Mesendoderm (in vitro differentiated cells): ENCODE data around the gene TGFBR3.

Experiments used
- DNase-seq: peaks from one replicate; pipeline ENCODE4 v3.0.0; 2013
- H2AK5ac ChIP-seq: 2 replicates; pipeline ENCODE4 v1.6.1; 2013; ENCODE audit warnings: low read length, inconsistent platforms
- H2BK120ac ChIP-seq: 2 replicates; pipeline ENCODE4 v1.6.1; 2013; ENCODE audit warnings: low read depth, mild to moderate bottlenecking, low read length, moderate library complexity, mixed read lengths
- H2BK15ac ChIP-seq: replicated peaks from 2 replicates; pipeline ENCODE4 v1.6.1; 2013; ENCODE audit warnings: low read depth, mild to moderate bottlenecking, moderate library complexity
- H2BK5ac ChIP-seq: 2 replicates; pipeline ENCODE4 v1.6.1; 2013; ENCODE audit warnings: low read length, inconsistent platforms
- H3K18ac ChIP-seq: 2 replicates; pipeline ENCODE4 v1.6.1; 2013; ENCODE audit warnings: mild to moderate bottlenecking, low read length, mixed read lengths
- H3K23ac ChIP-seq: one replicate; pipeline ENCODE4 v1.6.1; 2013; ENCODE audit warnings: low read length
- H3K27ac ChIP-seq: 2 replicates; pipeline ENCODE4 v1.5.1; 2013; ENCODE audit warnings: low read depth, mild to moderate bottlenecking, inconsistent platforms, low read length, moderate library complexity
- H3K27me3 ChIP-seq: 2 replicates; pipeline ENCODE4 v1.6.1; 2013; ENCODE audit warnings: low read length, control low read depth, mild to moderate bottlenecking, inconsistent platforms; ENCODE audit not compliant: insufficient read depth, poor library complexity
- H3K36me3 ChIP-seq: 2 replicates; pipeline ENCODE4 v1.6.1; 2013; ENCODE audit warnings: low read length, inconsistent platforms; ENCODE audit not compliant: control insufficient read depth, insufficient read depth
- H3K4ac ChIP-seq: one replicate; pipeline ENCODE4 v1.6.1; 2013; ENCODE audit warnings: low read depth, mild to moderate bottlenecking, low read length, moderate library complexity
- H3K4me1 ChIP-seq: 2 replicates; pipeline ENCODE4 v1.6.1; 2013; ENCODE audit warnings: low read depth, low read length, inconsistent platforms; ENCODE audit not compliant: control insufficient read depth
- H3K4me2 ChIP-seq: 2 replicates; pipeline ENCODE4 v1.6.1; 2013; ENCODE audit warnings: low read length
- H3K4me3 ChIP-seq: 2 replicates; pipeline ENCODE4 v1.5.1; 2013; ENCODE audit warnings: mild to moderate bottlenecking, low read length
- H3K56ac ChIP-seq: one replicate; pipeline ENCODE4 v1.6.1; 2013; ENCODE audit warnings: low read length
- H3K79me1 ChIP-seq: 2 replicates; pipeline ENCODE4 v1.6.1; 2013; ENCODE audit warnings: low read length, inconsistent platforms
- H3K79me2 ChIP-seq: 2 replicates; pipeline ENCODE4 v1.6.1; 2013; ENCODE audit warnings: mild to moderate bottlenecking, low read length; ENCODE audit not compliant: control insufficient read depth, insufficient read depth
- H3K9ac ChIP-seq: 2 replicates; pipeline ENCODE4 v1.6.1; 2013; ENCODE audit warnings: low read length, inconsistent platforms
- H4K5ac ChIP-seq: one replicate; pipeline ENCODE4 v1.6.1; 2013; ENCODE audit warnings: low read length
- H4K8ac ChIP-seq: one replicate; pipeline ENCODE4 v1.6.1; 2013; ENCODE audit warnings: low read depth, mild to moderate bottlenecking, control low read depth, low read length, moderate library complexity
- WGBS: extraction: QIAGEN DNeasy Blood & Tissue Kit; methylation state at CpG from one replicate; pipeline ENCODE4 v1.1.7; 2013; ENCODE audit warnings: low lambda C conversion rate, missing lambda C conversion rate; ENCODE audit not compliant: insufficient coverage; ENCODE audit errors: extremely low coverage; 5-methylcytosine and 5-hydroxymethylcytosine counted together

TGFBR3 gene

DNA sequence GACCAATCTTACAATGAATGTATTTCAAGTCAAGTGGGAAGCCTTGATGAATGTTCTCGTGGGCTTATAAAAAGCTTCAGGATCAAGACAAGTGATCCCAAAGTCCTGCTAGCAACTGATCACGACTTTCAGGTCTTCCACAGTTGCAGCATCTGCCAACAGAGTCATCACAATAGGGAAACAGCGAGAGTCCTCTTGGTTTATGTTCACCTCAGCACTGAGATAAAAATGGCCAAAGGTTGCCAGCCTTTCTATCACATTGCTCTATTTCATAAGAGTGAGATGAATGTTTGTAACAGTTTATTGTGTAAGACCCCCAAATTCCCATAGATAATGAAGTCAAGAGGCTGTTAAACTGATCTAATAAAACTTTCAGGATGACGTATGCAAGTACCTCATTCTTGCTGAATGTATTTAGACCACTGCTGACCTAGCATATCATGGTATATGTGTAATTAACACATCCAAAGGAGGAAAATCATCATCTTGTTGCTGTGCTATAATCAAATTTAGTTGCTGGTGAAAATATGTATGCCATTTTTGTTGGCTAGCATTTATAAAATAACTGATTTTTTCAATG, 150.6 kb downstream of the TGFBR3 start:
- Histone ChIP-seq H3K79me1 (no peaks in the 10 kb centered on the region), H3K4me3 (no peak overlapping the region), H4K5ac (no peak overlapping the region), H2BK5ac (no peak overlapping the region), H3K36me3 (no peaks in the 10 kb centered on the region), H3K4me1 (no peaks in the 10 kb centered on the region), H3K18ac (no peak overlapping the region), H3K23ac (no peak overlapping the region), H2BK120ac (no peak overlapping the region), H3K79me2 (no peaks in the 10 kb centered on the region), H3K27ac (no peak overlapping the region), H2AK5ac (no peak overlapping the region), H2BK15ac (no peak overlapping the region), H4K8ac (no peak overlapping the region), H3K56ac (no peak overlapping the region), H3K9ac (no peak overlapping the region), H3K4me2 (no peak overlapping the region), H3K27me3 (no peaks in the 10 kb centered on the region), H3K4ac (no peak overlapping the region)
- WGBS = no CpG with 5 or more reads among the region's 4 CpGs
- no peak for DNase-seq

DNA sequence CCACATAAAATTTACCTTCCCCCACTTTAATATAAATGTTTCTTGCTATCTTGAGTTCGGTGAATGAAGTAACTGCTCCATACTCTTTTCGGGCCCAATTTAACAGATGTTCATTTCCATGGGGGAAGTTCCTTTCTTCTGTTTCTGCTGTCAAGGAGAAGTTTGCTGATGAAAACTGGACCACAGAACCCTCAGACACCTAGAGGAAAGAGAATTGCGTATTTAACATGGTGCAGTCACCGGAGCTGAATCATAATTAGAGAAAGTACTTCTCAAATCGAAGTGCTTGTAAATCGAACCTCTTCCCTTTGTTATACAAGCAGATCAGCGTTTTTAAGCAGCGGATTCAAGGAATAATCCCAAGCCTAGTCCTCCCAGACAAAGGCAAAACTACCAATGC, 151.2 kb downstream of the TGFBR3 start:
- Histone ChIP-seq H3K4me2 (no peak overlapping the region), H3K79me2 (no peaks in the 10 kb centered on the region), H3K4me3 (no peak overlapping the region), H4K8ac (no peak overlapping the region), H3K79me1 (no peaks in the 10 kb centered on the region), H4K5ac (no peak overlapping the region), H3K56ac (no peak overlapping the region), H3K4ac (no peak overlapping the region), H2BK15ac (no peak overlapping the region), H3K27me3 (no peaks in the 10 kb centered on the region), H2BK120ac (no peak overlapping the region), H3K9ac (no peak overlapping the region), H2AK5ac (no peak overlapping the region), H3K36me3 (no peaks in the 10 kb centered on the region), H3K4me1 (no peaks in the 10 kb centered on the region), H3K27ac (no peak overlapping the region), H3K23ac (no peak overlapping the region), H3K18ac (no peak overlapping the region), H2BK5ac (no peak overlapping the region)
- no CpG with 5 or more reads among the region's 8 CpGs for WGBS
- no peak for DNase-seq

DNA sequence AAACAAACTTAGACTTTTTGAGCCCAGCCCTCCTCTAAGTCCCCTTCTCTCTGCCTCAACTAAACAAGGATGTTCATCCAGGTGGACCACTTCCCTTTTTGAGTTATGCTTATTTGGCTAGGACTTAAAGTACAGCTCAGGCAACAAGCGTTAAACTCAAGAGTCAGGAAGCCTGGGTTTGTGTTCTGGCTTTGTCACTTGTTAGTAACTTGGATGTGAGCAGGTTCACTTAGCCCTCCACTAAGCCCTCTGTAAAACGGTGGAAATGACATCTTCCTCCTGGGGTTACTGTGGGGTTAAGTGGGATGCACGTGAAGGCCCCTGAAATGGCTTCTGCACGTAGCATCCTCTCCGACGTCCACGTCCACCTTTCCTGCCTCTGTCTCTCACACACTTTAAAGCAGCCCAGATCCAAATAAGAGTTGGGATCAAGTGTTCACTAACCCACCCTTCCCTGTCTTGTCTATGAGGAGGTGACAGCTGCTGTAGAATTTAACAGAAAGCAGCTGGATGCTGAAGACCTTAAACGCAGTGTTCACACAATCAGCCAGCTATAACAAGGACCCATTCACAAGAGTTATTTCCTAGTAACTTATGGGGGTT, 152.7 kb downstream of the TGFBR3 start:
- Histone ChIP-seq H3K4me2 (no peak overlapping the region), H3K36me3 (no peaks in the 10 kb centered on the region), H4K8ac (no peak overlapping the region)

GRCh38 chr1:91732291-91733107, 153.5 kb downstream of the TGFBR3 start:
- no peak overlapping the region for H3K18ac ChIP-seq
- no peaks in the 10 kb centered on the region for H3K79me2 ChIP-seq
- H3K79me1 ChIP-seq = no peaks in the 10 kb centered on the region
- H3K27ac ChIP-seq = no peak overlapping the region
- no peak overlapping the region for H3K4me2 ChIP-seq
- no peak overlapping the region for H2AK5ac ChIP-seq
- no peak overlapping the region for H4K8ac ChIP-seq
- H3K9ac ChIP-seq = no peak overlapping the region
- no peak overlapping the region for H3K56ac ChIP-seq
- DNase-seq = peak; percentile 65
- H2BK5ac ChIP-seq = no peak overlapping the region
- H3K4me1 ChIP-seq = no peaks in the 10 kb centered on the region
- H3K36me3 ChIP-seq = no peaks in the 10 kb centered on the region
- no peak overlapping the region for H2BK120ac ChIP-seq
- WGBS = no CpG with 5 or more reads among the region's 15 CpGs
- no peak overlapping the region for H3K23ac ChIP-seq
- no peak overlapping the region for H4K5ac ChIP-seq
- no peak overlapping the region for H3K4me3 ChIP-seq
- H3K27me3 ChIP-seq = no peaks in the 10 kb centered on the region
- H3K4ac ChIP-seq = no peak overlapping the region
- no peak overlapping the region for H2BK15ac ChIP-seq

More for the DNA sequence above, 152.7 kb downstream of the TGFBR3 start:
- no peak overlapping the region for H3K9ac ChIP-seq
- DNase-seq = no peak
- H2BK5ac ChIP-seq = no peak overlapping the region
- no CpG with 5 or more reads among the region's 8 CpGs for WGBS
- H3K4ac ChIP-seq = no peak overlapping the region
- H3K23ac ChIP-seq = no peak overlapping the region
- no peaks in the 10 kb centered on the region for H3K4me1 ChIP-seq
- H3K27ac ChIP-seq = no peak overlapping the region
- H3K18ac ChIP-seq = no peak overlapping the region
- H2BK15ac ChIP-seq = no peak overlapping the region
- H3K27me3 ChIP-seq = no peaks in the 10 kb centered on the region
- no peak overlapping the region for H3K56ac ChIP-seq
- H2BK120ac ChIP-seq = no peak overlapping the region
- no peak overlapping the region for H3K4me3 ChIP-seq
- no peak overlapping the region for H2AK5ac ChIP-seq
- no peaks in the 10 kb centered on the region for H3K79me2 ChIP-seq
- no peak overlapping the region for H4K5ac ChIP-seq
- no peaks in the 10 kb centered on the region for H3K79me1 ChIP-seq

DNA sequence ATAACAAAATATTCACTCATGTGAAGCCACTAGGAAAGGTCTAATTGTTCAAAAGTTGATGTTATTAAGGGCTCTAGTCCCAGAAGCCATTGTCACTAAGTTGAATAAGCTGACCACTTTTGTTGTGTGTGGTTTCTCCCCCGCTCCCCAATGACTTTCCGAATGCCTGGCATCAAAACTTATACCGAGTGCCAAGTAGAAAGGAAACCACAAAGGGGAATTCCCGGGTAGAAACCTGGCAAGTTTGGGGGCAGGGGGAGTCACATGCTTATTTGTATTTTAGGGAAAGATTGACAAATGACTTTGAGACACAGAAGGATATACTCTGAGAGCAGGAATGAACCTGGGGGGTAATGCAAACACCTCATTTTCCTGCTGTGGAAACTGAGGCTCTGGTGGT, 154.1 kb downstream of the TGFBR3 start:
- no peak overlapping the region for H3K4ac ChIP-seq
- no peak overlapping the region for H2AK5ac ChIP-seq
- H3K4me1 ChIP-seq = no peaks in the 10 kb centered on the region
- H3K79me2 ChIP-seq = no peaks in the 10 kb centered on the region
- no peak overlapping the region for H3K4me2 ChIP-seq
- no peak overlapping the region for H3K27ac ChIP-seq
- H3K18ac ChIP-seq = no peak overlapping the region
- H4K5ac ChIP-seq = no peak overlapping the region
- WGBS = no CpG with 5 or more reads among the region's 4 CpGs
- no peaks in the 10 kb centered on the region for H3K27me3 ChIP-seq
- no peaks in the 10 kb centered on the region for H3K79me1 ChIP-seq
- DNase-seq = no peak
- H2BK15ac ChIP-seq = no peak overlapping the region
- H3K9ac ChIP-seq = no peak overlapping the region
- H3K4me3 ChIP-seq = no peak overlapping the region
- H3K23ac ChIP-seq = no peak overlapping the region
- H3K36me3 ChIP-seq = no peaks in the 10 kb centered on the region
- H3K56ac ChIP-seq = no peak overlapping the region
- H4K8ac ChIP-seq = no peak overlapping the region
- H2BK120ac ChIP-seq = no peak overlapping the region
- no peak overlapping the region for H2BK5ac ChIP-seq
